Inflammatory macrophage treated with lipopolysaccharide for 1 hour (primary cell): ENCODE results near the gene ABI1.
A peak's percentile ranks its signal among the peaks of the same experiment; 100 is the strongest.
"Not testable (repeated sequence)": the region's sequence is repeated elsewhere in the genome, so short reads cannot be mapped to it uniquely, and the experiment has no call there.

Source experiments
- DNase-seq, 2 donors: peaks; one replicate each; pipeline ENCODE4 v3.0.0-alpha.2; 2020 to 2022

The ABI1 gene

DNA sequence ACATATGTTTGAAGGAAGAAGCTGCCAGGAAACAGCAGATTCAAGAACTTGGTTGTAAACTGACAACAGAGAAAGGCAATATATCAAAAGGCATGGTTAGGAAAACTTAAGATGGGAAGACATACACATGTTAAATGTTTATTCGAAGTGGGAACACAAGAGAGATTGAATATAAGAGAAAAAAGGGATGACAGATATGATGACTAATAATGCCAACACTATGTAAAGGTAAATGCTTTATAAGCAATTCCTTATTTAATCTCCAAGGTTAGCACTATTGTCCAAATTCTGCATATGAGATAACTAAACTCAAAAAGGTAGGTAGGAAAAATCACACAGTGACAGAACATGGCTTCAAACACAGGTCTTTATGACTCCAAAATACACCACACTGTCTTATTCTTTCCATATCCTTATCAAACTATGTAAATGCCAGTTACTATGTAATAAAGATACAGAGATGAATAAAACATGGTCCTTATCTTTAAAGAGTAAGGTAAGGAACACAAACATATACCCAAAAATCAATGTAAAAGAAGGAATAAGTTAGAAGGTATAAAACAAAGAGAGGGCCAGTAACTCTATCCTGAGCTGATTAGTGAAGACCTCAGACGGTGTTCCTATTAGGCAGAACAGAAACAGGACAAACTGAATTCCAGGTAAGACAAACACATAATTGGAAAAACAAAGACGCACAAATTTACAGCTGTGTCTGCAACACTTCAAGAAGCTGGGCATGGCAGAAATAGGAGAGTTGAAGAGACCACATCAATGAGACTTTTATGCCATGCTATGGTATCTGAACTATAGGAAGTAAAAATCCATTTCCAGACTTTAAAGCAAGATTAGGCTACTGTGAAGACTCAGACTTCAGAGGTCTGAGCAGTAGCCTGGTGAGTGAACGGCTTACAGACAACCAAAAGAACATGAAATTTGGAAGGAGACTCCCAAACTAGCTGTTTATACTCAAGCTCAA lies 56.1 kb downstream of the ABI1 start:
- DNase-seq, result no peak

DNA sequence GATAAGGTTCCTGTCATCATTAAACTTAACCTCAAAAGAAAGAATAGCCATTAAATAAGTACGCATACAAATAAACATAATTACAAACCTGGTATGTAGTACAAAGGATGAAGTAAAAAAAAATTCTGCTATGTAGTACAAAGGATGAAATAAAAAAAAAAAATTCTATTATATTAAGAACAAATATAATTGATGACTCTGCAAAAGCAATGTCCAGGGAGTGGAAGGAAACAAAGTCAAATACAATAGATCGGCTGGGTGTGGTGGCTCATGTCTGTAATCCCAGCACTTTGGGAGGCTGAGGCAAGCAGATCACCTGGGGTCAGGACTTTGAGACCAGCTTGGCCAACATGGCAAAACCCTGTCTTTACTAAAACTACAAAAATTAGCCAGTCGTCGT lies 56.9 kb downstream of the ABI1 start:
- DNase-seq, result no peak

GRCh38 chr10:26802527-26802926 lies 58.2 kb downstream of the ABI1 start:
- no peak for DNase-seq

GRCh38 chr10:26801831-26802230 lies 58.9 kb downstream of the ABI1 start:
- DNase-seq, result no peak

DNA sequence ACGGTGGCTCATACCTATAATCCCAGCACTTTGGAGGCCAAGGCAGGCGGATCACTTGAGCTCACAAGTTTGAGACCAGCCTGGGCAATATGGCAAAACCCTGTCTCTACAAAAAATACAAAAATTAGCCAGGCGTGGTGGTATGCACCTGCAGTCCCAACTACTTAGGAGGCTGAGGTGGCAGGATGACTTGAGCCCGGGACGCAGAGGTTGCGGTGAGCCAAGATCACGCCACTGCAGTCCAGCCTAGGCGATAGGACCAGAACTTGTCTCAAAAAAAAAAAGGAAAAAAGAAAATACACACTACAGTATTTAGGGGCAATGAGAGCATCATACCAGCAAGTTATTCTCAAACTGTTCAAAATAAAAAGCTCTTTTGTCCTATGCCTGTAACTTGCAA lies 59.5 kb downstream of the ABI1 start:
- DNase-seq, result no peak

GRCh38 chr10:26800468-26800867 lies 60.3 kb downstream of the ABI1 start:
- DNase-seq, result no peak

- no peak for DNase-seq
Observed at GRCh38 chr10:26799342-26799741, 61.4 kb downstream of the ABI1 start.

GRCh38 chr10:26798298-26798697 lies 62.5 kb downstream of the ABI1 start:
- DNase-seq, result no peak

DNA sequence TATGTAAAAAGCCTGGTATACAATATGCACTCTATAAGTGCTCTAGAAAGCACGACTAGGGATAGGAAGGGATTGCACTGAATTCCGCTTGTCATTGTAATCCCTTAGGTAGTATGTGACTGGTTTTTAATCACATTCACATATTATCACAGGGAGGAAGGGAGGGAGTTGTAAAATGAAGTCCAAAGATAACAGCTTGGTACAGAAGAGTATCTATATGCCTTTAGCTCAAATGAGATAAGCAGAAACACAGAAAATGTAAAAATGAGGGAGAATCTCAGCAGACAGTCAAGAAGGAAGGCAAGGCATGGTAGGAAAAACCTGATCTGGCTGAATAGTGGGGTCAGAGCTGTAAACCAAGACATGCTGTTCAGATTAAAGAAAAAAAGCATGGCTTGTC lies 63.4 kb downstream of the ABI1 start:
- DNase-seq, result no peak

DNA sequence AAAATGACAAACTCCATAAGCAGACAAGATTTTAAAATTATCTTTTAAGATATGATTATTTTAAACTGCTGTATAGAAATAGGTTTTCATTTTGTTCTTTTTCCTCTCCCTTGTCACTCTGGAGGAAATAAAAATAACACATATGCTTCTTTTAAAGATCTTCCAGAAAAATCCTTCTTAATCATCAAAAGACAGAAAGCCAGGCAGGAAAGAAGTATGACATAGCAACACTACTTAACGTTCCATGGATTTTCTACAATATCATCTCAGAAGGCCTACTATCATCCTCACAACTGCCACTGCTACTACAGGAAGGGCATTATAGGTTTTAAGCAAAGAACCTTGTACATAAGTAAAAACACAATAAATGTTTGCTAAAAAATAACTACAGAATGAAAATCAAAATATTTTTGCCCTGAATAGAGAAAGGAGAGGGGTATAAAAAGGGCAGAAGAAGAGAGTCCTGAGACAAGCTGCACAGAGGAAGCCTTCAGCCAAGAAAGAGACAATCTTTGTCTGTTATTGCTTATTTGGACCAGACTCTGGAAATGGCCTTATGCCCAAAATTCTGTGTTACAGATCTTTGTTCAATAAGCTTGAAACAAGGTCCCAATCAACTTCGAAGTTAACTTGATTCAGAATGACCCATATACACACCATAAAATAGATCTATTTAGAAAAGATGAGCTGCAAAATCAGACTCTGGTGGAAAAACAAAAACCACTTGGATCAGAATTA lies 67.8 kb downstream of the ABI1 start:
- no peak for DNase-seq

- no peak for DNase-seq
Observed at GRCh38 chr10:26790221-26790995, 70.3 kb downstream of the ABI1 start.

DNA sequence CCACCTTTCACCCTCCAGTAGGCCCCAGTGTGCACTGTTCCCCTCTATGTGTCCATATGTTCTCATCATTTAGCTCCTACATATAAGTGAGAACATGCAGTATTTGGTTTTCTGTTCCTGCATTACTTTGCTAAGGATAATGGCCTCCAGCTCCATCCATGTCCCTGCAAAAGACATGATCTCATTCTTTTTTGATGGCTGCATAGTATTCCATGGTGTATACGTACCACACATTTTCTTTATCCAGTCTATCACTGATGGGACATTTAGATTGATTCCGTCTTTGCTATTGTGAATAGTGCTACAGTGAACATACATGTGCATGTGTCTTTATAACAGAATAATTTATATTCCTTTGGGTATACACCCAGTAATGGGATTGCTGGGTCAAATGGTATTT lies 71.0 kb downstream of the ABI1 start:
- DNase-seq, result not testable (repeated sequence)

DNA sequence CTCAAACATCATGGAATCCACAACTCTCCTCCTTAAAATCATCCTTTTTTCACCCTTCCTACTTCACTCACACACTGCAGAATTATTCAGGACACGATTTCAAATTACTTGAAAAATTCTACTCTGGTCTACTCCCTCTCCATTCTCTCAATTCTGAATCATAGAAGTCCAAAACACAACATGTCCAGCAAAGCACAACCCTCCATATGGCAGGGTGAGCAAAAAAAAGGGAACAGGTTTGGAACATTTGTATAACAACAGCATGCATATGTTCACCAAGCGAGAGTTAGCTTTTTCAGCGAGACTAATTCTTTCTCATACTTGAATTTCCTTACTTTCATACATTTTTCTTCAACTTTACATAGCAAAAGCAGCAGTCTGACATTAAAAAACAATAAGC lies 73.4 kb downstream of the ABI1 start:
- DNase-seq, result no peak

GRCh38 chr10:26781797-26782196 lies 79.0 kb downstream of the ABI1 start:
- peak; percentile 29 to 67 for DNase-seq

DNA sequence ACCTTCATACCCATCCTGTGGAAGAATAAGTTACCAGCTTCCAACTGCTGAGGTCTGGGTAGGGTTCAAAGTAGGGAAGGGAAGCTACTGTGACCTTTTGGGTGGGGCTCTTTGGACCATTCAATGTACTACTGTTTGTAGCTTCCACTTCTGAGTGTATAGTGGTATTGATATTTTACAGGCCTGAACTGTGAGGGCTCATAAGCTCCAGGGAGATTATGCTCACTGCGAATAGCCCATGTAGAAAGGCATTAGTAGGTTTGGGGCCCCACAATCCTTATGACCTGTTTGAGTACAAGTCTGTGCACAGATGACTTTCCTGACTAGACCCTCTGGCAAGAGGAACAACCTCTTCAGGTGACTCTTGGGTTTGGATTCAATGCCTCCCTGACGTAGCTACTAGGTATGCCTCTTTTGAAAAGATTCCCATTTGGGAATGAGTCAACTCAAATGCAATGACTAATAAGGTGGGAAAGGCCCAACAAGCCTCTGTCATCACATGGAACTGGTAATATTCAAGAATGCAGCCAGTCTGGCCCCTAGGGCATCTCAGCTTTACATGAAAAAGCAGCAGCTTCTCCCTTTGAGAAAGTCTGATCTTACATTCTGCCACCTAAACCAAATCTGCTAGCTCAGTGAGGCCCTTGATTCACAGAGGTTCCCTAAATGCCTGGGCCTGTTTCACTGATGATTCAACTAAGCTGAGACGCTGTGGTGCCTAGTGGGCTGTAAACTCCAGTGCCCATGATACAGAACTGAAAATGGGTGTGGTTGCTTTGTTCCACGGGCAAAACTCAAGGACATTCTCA lies 79.8 kb downstream of the ABI1 start:
- DNase-seq, result peak; percentile 82 to 91

DNA sequence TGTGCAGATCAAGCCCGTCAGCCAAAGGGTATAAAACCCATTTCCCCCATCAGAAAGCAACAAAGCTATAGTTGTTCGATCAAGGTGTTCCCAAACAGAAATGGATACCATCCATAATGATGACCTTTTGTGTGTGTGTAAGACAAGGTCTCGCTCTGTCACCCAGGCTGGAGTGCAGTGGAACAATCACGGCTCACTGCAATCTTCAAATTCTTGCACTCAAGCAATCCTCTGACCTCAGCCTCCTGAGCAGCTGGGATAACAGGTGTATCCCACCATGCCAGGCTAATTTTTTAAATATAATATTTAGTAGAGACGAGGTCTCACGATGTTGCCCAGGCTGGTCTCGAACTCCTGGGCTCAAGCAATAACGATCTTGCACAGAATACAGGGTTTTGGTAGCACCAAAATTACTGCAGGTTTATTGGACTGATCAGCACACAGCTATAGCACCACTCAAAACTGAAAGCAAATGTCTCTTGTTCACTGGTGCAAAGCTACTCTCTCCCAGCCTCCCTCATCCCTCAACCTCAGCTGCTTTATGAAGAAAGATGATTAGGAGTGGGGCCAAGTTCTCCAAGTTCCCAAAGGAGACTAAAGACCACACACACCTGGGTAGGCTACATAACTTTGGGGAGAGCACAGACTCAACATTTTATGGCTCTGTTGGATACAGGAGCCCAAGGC lies 80.5 kb downstream of the ABI1 start:
- DNase-seq, result no peak

GRCh38 chr10:26779176-26779860 lies 81.4 kb downstream of the ABI1 start:
- peak; percentile 40 to 71 for DNase-seq

DNA sequence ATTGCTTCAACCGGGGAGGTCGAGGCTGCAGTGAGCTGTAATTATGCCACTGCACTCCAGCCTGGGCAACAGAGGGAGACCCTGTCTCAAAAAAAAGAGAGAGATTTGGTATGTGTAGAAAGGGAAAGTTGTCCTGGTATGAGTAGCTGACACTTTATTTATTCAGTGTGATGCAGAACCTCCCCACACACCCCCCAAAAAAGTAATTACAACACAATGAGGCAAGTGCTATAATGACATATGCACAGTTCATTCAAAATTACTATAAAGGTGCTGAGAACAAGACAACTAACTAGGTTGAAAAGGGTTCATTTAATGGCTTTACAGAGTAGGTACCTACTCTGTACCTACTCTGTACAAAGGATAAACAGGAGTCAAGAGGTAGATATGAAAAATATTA lies 83.1 kb downstream of the ABI1 start:
- no peak for DNase-seq

DNA sequence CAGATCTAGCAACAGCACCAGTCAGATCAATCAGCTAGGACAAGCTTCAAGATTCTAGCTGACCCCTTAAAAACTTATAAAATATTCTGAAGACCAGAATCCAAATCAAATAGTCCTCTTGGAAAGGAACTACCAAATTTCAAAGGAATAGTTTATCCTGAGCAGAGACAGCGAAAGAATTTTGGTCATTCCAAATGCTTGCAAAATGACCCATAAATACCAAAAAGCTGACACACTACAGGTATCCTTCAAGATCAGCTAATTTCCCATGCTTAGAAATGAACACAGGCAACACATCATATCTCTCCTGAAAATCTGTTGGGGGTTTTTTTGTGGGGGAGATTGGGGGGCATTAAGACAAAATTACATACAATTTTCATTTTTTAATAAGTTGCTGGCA lies 84.5 kb downstream of the ABI1 start:
- no peak for DNase-seq

DNA sequence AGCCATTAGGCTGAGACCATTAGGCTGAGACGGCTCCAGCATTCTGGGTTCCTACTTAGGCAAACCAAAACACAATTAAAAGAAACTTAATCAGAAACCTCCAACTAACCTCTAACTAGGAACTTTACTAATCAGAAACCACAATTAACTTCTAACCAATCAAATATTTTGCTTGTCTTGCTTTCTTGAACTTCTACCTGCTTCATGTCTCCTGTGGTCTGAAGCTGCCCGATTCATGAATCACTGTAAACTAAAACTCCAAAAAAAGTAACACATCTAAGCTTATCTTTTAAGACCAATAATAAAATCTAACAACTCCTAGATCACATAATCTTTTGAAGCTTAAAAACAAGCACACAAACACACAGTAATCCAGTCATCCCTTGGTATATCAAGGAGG lies 87.1 kb downstream of the ABI1 start:
- DNase-seq, result no peak

DNA sequence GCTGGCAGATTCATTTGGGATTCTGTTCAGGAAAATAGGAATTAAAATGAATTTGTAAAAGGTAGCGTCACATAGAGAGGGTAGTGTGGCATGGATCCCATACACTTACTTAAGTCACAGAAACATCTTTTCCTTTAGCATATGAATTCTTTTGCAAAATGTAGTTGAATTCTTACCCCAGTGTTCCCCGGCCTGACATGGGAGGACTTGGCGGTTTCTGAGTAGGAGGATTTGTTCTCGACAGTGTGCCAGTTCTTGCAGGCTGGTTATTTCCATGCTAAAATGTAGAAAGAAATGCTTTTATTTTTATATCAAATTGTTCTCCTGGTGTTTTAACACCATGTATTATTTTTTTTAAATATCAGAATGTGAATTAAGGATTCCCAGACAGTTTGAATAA lies 90.7 kb downstream of the ABI1 start:
- no peak for DNase-seq
